K562 (cell line): ENCODE measurements around the gene SERINC3. TPM values are rescaled to one million over a fixed set of nuclear protein-coding genes. Genes with fewer than 3 reads are reported as not detected.

Source experiments
- ATAC-seq: fragments of 200-7000 bp; cut with Tn5 transposase; 3 replicates; pipeline ENCODE4 v1.9.1; 2020; ENCODE audit warnings: moderate library complexity
- BruUV-seq: library from RNA; stranded (reverse); fragments of 400-500 nt; replicated peaks from 2 replicates; lab custom pipeline; 2021; lab: Mats Ljungman, UMichigan
- CTCF ChIA-PET: fragments of 300-600 bp; formaldehyde crosslinking; extraction: SDS; loops from one replicate; lab custom pipeline; 2021; ENCODE audit warnings: low intra/inter-chr PET ratio; lab: Yijun Ruan, JAX
- POLR2A ChIA-PET: fragments of 300-600, 350-650 bp; sonication (Branson Sonifier 250); formaldehyde crosslinking; extraction: SDS; loops from one replicate; lab custom pipeline; 2021; ENCODE audit warnings: antibody characterized with exemption, inconsistent platforms; lab: Yijun Ruan, JAX
- DNase-seq, 4 experiments: peaks; one replicate each; pipeline versions ENCODE4 v3.0.0 to v3.0.0-alpha.2; 2011 to 2018; ENCODE audit warnings: low spot score in 3 of 4, mixed read lengths in 3 of 4; ENCODE audit errors: extremely low read depth in 1 of 4
- FAIRE-seq: peaks from 2 replicates; lab custom pipeline; 2011; peaks lifted over from hg19 to GRCh38; lab: Jason Lieb, UNC
- H2AFZ ChIP-seq: 2 replicates; pipeline ENCODE4 v1.6.0; 2011; ENCODE audit warnings: low read depth, low read length, control low read depth, inconsistent platforms
- H3K27ac ChIP-seq: fragments of 200-600 bp; 3 replicates; pipeline ENCODE4 v1.8.0; 2011; ENCODE audit warnings: low read depth, mild to moderate bottlenecking, control low read depth, inconsistent platforms, low read length, moderate library complexity, mixed read lengths; ENCODE audit errors: extremely low read depth
- H3K27me3 ChIP-seq, 2 experiments: fragments of 300-600 bp in 1 of 2; 2 replicates in 1 of 2; 3 replicates in 1 of 2; pipeline versions ENCODE4 v1.6.0 to v1.8.0; 2011; ENCODE audit warnings: inconsistent platforms in 2 of 2, low read length in 2 of 2, mild to moderate bottlenecking in 1 of 2, mixed read lengths in 1 of 2, moderate library complexity in 1 of 2; ENCODE audit not compliant: control insufficient read depth in 2 of 2, insufficient read depth in 2 of 2
- H3K36me3 ChIP-seq: fragments of 300-600 bp; 3 replicates; pipeline ENCODE4 v1.8.0; 2011; ENCODE audit warnings: mild to moderate bottlenecking, low read length, inconsistent platforms; ENCODE audit not compliant: control insufficient read depth, insufficient read depth
- H3K4me1 ChIP-seq, 2 experiments: fragments of 200-600 bp in 1 of 2; replicated peaks in 1 of 2; 2 replicates in 1 of 2; 3 replicates in 1 of 2; pipeline versions ENCODE4 v1.5.1 to v1.8.0; 2011; ENCODE audit warnings: inconsistent platforms in 2 of 2, low read length in 2 of 2, mild to moderate bottlenecking in 1 of 2, mixed read lengths in 1 of 2, moderate library complexity in 1 of 2; ENCODE audit not compliant: control insufficient read depth in 2 of 2, insufficient read depth in 2 of 2
- H3K4me2 ChIP-seq: 2 replicates; pipeline ENCODE4 v1.6.1; 2011; ENCODE audit warnings: low read length, control low read depth, inconsistent platforms, mixed read lengths; ENCODE audit not compliant: insufficient read depth
- H3K4me3 ChIP-seq: fragments of 200-600 bp; sonication (generic), shearing (Covaris generic); 2 replicates; pipeline ENCODE4 v1.5.1; 2016; ENCODE audit warnings: control low read depth, inconsistent platforms
- H3K79me2 ChIP-seq: fragments of 200-600 bp; 3 replicates; pipeline ENCODE4 v1.8.0; 2011; ENCODE audit warnings: low read length, inconsistent platforms; ENCODE audit not compliant: control insufficient read depth, insufficient read depth
- H3K9ac ChIP-seq, 2 experiments: 2 replicates each; pipeline versions ENCODE4 v1.6.0 to v1.6.1; 2011; ENCODE audit warnings: low read depth in 2 of 2, low read length in 2 of 2, control low read depth in 1 of 2, inconsistent platforms in 1 of 2, mild to moderate bottlenecking in 1 of 2, mixed read lengths in 1 of 2; ENCODE audit not compliant: insufficient read depth in 1 of 2
- H3K9me1 ChIP-seq: one replicate; pipeline ENCODE4 v1.6.0; 2011; ENCODE audit warnings: inconsistent platforms, mild to moderate bottlenecking, low read length, moderate library complexity; ENCODE audit not compliant: control insufficient read depth, insufficient read depth
- H3K9me3 ChIP-seq: replicated peaks from 2 replicates; pipeline ENCODE4 v1.5.1; 2011; ENCODE audit warnings: low read depth, low read length, inconsistent platforms; ENCODE audit not compliant: control insufficient read depth, insufficient read depth
- H4K20me1 ChIP-seq: replicated peaks from 2 replicates; pipeline ENCODE4 v1.6.1; 2011; ENCODE audit warnings: low read length, inconsistent platforms, mixed read lengths; ENCODE audit not compliant: control insufficient read depth, insufficient read depth
- BCOR ChIP-seq: fragments of 450-650 bp; IDR thresholded peaks from 2 replicates; pipeline ENCODE4 v1.6.1; 2016
- CREBBP ChIP-seq: IDR thresholded peaks from one replicate; pipeline ENCODE4 v1.6.1; 2012; ENCODE audit warnings: low read depth, mild to moderate bottlenecking, control low read depth, inconsistent platforms, low read length
- CTCF ChIP-seq, 3 experiments: IDR thresholded peaks in 2 of 3; conservative IDR thresholded peaks in 1 of 3; 2 replicates each; pipeline ENCODE4 v1.5.1; 2011 to 2012; ENCODE audit warnings: low read length in 3 of 3, mild to moderate bottlenecking in 3 of 3, control low read depth in 2 of 3, improper control_type of control experiment in 1 of 3, inconsistent platforms in 1 of 3, low read depth in 1 of 3, mixed read lengths in 1 of 3, moderate library complexity in 1 of 3; ENCODE audit not compliant: insufficient read depth in 2 of 3
- E2F4 ChIP-seq: sonication (generic); formaldehyde crosslinking; IDR thresholded peaks from 2 replicates; pipeline ENCODE4 v1.8.0; 2022; ENCODE audit warnings: mild to moderate bottlenecking, low read depth, missing genetic modification reagents
- MAZ ChIP-seq, 2 experiments: fragments of 450-650 bp in 1 of 2; sonication (generic) in 1 of 2; formaldehyde crosslinking; IDR thresholded peaks in 1 of 2; conservative IDR thresholded peaks in 1 of 2; 2 replicates each; pipeline versions ENCODE4 v1.4.0 to v1.5.0; 2020; ENCODE audit warnings: mild to moderate bottlenecking in 1 of 2, missing genetic modification reagents in 1 of 2
- PTTG1 ChIP-seq: fragments of 450-650 bp; IDR thresholded peaks from 2 replicates; pipeline ENCODE4 v1.6.1; 2016; ENCODE audit warnings: low read depth, mild to moderate bottlenecking, missing genetic modification characterization, missing compliant biosample characterization
- SMARCA4 ChIP-seq: fragments of 450-650 bp; IDR thresholded peaks from 2 replicates; pipeline ENCODE4 v1.6.1; 2016
- ZNF408 ChIP-seq: fragments of 250-450 bp; sonication (Bioruptor Pico); IDR thresholded peaks from 2 replicates; pipeline ENCODE4 v1.4.0; 2020; ENCODE audit warnings: low read depth, mild to moderate bottlenecking, moderate library complexity
- ZNF431 ChIP-seq: sonication (generic); formaldehyde crosslinking; IDR thresholded peaks from 2 replicates; pipeline ENCODE4 v1.8.0; 2022; ENCODE audit warnings: mild to moderate bottlenecking, missing genetic modification reagents
- WGBS: fragments of 100-300 bp; shearing (Covaris generic); methylation state at CpG from one replicate; pipeline ENCODE4 v1.1.6; 2016; ENCODE audit warnings: low coverage, mixed read lengths; ENCODE audit not compliant: insufficient coverage; ENCODE audit errors: missing lambda C conversion rate; 5-methylcytosine and 5-hydroxymethylcytosine counted together
- in situ Hi-C: fragments of 300-500 bp; cut with MboI; formaldehyde crosslinking; loops from 4 replicates; pipeline ENCODE4 v1.15.0; 2018; ENCODE audit warnings: inconsistent platforms, mixed read lengths
- intact Hi-C: fragments of 100-400 bp; cut with micrococcal nuclease; formaldehyde crosslinking; loops from 2 replicates; pipeline ENCODE4 v1.14.2; 2022
- polyA plus RNA-seq, 8 experiments: library from polyadenylated mRNA; depleted of rRNA in 4 of 8; stranded (reverse) in 5 of 8; unstranded in 3 of 8; fragments of >200 nt; fragmentation: Nextera tagmentation in 2 of 8; fragmentation: Illumina TruSeq in 1 of 8; extraction: Ambion mirVana in 2 of 8; extraction: Trizol in 1 of 8; gene quantifications; 2 replicates each; pipeline versions ENCODE4 v1.2.1 to v1.2.3, GENCODE V29; 2011 to 2014; ENCODE audit warnings: inconsistent platforms in 1 of 8, missing spikeins in 1 of 8
- total RNA-seq, 7 experiments: library from RNA; depleted of rRNA in 6 of 7; stranded (reverse); fragments of >200 nt in 6 of 7; fragmentation: Illumina TruSeq in 2 of 7; extraction: Trizol in 2 of 7; gene quantifications; 2 replicates each; pipeline versions ENCODE4 v1.2.1 to v1.2.3, GENCODE V29; 2011 to 2021; ENCODE audit warnings: low replicate concordance in 1 of 7

SERINC3 gene
- total and polyA plus RNA-seq, 9 of the 15 experiments (the other 6 are each of a cell fraction or from before 2014, with no cell fraction given) = 24.7 to 107 (median 48.8) TPM

- no peaks in the 10 kb centered on the region for H3K36me3 ChIP-seq
- no peak for DNase-seq
- no peak overlapping the region for H3K27ac ChIP-seq
- H3K9ac ChIP-seq = no peak overlapping the region
- no peak overlapping the region for H3K4me2 ChIP-seq
- no peak for TF ChIP-seq ZNF431 (CRISPR knock-in tag)
- TF ChIP-seq CTCF (IDR thresholded peaks at IDR 0.05 in 2 of 3, conservative IDR thresholded peaks at IDR 0.05 in 1 of 3; ENCODE audit: insufficient read depth in 2 of 3, low read depth in 1 of 3, low read length in 3 of 3) = peak in 1 of 3 experiments; percentile 7; a peak in 1 of 6 replicates
- no peak for TF ChIP-seq MAZ (CRISPR knock-in tag; conservative IDR thresholded peaks at IDR 0.05 in 1 of 2, IDR thresholded peaks at IDR 0.05 in 1 of 2)
- TF ChIP-seq E2F4 = no peak
- TF ChIP-seq BCOR = no peak
- no peak for TF ChIP-seq PTTG1 (tag)
- no peak for TF ChIP-seq SMARCA4
- TF ChIP-seq ZNF408 (CRISPR knock-in tag) = no peak
- TF ChIP-seq CREBBP = no peak
- TF ChIP-seq, all 486 proteins: peak for 1
- Histone ChIP-seq H3K4me3 (no peak overlapping the region), H3K79me2 (no peaks in the 10 kb centered on the region), H4K20me1 (no peaks in the 10 kb centered on the region), H2AFZ (no peak overlapping the region), H3K4me1 (peaks cover 0 to 4% of the 10 kb centered on the region in 2 experiments; a peak in 2 of 5 replicates), H3K9me1 (no peaks in the 10 kb centered on the region), H3K27me3 (peaks cover 7 to 28% of the 10 kb centered on the region in 2 experiments; a peak in 3 of 5 replicates), H3K9me3 (no peaks in the 10 kb centered on the region)
- no peak; the same call in 2 of the 3 replicates for ATAC-seq
- ChIA-PET POLR2A (interaction anchor here (0.5 to 1.6 kb wide), 4 partner anchors 9 to 1074 kb away, joined by 3 to 5 read pairs (median 3); no protein-coding TSS in a partner anchor), CTCF (interaction anchor here (0.6 to 6.2 kb wide), 6 partner anchors 73 to 344 kb away, joined by 3 to 54 read pairs (median 6); no protein-coding TSS in a partner anchor)
- in situ Hi-C loops (loop anchor here (5.0 to 10.0 kb wide), 2 partner anchors 74 to 246 kb away; partner anchors contain the start of gene OSER1), intact Hi-C loops (loop anchor here (1.0 to 10.0 kb wide), 3 partner anchors 73 to 346 kb away; no protein-coding TSS in a partner anchor)
- BruUV-seq = no TSS peak
- no peak for FAIRE-seq
- WGBS = 22% methylated on average over 6 of the region's 6 CpGs
Observed at GRCh38 chr20:44461142-44461802, 60.6 kb downstream of the SERINC3 start.
